Right kidney (tissue), 1 donor: ENCODE data around the gene C2CD4D.
A peak's percentile ranks its signal among the peaks of the same experiment; 100 is the strongest.
"Not testable (repeated sequence)": the region's sequence is repeated elsewhere in the genome, so short reads cannot be mapped to it uniquely, and the experiment has no call there.

ENCODE experiments used
- DNase-seq: peaks from one replicate; pipeline ENCODE4 v3.0.0-alpha.2; 2016

Gene C2CD4D

GRCh38 chr1:151858886-151859665, 19.5 kb upstream of the C2CD4D start:
- DNase-seq = no peak

DNA sequence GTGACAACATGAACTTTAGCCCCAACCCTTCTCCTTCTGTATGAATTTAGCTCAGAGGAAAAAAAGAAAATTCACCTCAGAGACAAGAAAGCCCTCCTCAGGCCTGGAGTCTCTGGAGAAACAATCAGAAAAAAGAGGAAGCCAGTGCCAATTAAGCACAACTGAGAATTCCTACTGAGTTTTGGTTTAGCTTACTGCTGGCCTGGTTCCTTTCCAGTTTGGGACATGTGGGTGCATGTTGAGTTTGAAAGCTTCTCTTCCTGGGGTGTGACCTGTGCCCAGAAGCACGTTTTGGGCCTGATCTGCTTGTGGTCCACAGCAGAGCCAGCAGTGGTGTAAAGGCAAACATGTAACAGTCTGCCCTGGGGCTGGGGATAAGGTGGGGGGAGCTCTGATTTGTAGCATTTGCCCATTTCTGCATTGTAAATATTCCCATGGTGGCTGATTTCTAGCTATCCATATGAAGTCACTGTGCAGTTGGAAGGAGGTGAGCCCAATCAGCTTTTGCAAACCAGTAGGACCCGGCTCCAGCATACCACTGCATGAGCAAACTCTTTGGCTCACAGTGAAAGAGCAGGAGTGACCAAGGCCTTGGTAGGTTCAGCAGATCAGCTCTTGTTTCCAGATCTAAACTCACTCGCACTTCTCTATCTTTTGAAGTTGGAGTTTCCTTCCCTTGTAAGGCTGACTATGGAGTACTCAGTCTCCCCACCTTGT, 18.6 kb upstream of the C2CD4D start:
- DNase-seq = no peak

GRCh38 chr1:151855933-151856332, 16.3 kb upstream of the C2CD4D start:
- DNase-seq = no peak

DNA sequence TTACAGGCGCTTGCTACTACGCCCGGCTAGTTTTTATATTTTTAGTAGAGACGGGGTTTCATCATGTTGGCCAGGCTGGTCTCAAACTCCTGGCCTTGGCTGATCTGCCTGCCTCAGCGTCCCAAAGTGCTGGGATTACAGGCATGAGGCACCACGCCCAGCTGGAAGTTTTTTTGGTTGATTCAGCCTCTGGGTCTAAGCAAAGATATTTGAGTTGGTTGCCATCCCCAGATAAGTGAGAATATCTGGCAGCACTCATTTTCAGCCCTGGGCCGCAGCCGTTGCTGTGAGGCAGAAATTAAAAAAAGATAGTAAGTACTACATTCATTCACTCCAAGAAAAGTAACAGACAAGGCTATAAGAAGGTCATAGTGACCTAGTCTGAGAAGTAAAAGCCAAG, 15.9 kb upstream of the C2CD4D start:
- DNase-seq = not testable (repeated sequence)

DNA sequence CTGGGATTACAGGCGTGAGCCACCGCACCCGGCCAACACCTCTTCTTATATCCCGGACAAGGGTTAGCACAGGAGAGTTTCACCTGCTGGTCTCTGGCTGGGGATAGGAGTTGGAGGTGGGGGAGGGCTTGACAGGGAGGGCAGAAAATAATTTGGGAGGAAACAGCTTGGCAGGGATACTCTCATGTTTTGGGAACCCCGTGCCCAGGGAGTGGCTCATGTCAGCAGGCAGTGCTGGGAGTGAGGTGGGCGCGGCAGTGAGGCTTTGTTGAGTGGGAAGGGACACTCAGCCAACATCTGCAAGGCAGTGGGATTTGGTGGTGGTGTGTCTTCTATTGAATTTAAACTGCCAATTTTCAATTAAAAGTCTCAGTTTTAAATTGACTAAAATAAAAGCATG, 15.0 kb upstream of the C2CD4D start:
- DNase-seq = no peak

DNA sequence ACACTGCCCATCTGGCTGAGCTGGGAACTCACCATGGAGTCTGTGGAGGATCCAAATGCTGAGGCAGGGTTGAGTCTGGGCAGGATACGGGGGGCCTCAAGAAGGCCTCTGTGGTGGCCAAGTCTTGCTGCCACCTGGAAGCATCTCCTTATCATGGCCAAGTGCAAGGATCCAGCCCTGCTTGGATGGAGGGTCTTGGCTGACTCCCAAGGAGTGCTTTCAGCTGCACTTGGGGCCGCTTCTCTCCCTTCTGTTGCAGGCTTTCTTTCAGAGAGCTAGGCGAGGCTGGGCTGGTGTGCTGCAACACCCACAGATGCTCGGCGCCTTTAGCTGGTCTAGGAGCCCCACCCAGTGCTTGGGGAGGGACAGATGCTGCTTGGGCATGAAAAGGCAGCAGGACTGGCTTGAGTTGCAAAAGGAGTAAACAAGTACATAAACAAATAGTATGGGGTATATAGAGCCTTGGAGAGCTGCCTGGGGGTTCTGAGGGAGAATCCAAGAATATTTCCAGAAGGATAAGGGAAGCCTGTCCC, 13.9 kb upstream of the C2CD4D start, which contains the start of gene THEM5:
THEM5 (minus strand) TSS at position 302 of the 533 bp plus-strand sequence; CDS start at position 155, 147 bp downstream.
- DNase-seq = no peak

DNA sequence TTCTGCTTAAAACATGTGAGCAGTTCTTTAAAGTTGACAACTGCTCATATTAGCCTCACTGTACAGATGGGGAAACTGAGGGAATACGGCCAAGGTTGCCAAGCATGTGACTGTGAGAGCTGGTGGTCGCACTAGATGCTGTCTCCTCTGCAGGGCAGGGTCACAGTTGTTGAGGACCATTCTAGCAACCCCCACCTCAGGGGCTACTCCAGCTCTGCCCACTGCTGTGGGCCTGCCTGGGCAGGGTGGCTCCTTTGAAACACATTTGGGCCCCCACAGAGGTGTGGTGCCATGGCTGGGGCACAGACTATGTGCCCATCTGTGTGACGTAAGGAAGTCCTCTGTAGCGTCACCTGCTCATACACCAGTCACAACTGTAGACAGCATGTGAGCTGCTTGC, 13.1 kb upstream of the C2CD4D start:
- no peak for DNase-seq

- no peak for DNase-seq
Observed at GRCh38 chr1:151851886-151852285, 12.3 kb upstream of the C2CD4D start.

DNA sequence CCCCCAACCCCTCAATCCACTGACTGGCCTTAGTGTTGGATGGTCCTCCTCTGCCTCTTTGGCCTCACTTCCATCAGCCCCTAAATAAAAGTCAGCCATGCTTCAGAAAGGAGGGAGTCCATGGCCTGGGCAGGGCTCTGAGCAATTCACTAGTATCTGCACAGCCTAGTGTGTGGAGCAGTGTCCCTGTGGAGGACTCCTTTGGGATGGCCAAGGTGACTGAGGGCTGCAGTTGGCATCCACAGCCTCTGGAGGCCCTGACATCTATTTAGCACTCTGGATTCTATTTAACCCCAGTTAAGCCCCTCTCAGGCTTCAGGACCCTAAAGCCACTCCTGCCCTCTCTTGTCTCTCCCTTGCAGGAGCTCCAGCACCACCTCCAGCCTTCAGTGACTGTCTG, 10.3 kb upstream of the C2CD4D start:
- no peak for DNase-seq

- DNase-seq = no peak
Observed at GRCh38 chr1:151849126-151849525, 9.5 kb upstream of the C2CD4D start.

DNA sequence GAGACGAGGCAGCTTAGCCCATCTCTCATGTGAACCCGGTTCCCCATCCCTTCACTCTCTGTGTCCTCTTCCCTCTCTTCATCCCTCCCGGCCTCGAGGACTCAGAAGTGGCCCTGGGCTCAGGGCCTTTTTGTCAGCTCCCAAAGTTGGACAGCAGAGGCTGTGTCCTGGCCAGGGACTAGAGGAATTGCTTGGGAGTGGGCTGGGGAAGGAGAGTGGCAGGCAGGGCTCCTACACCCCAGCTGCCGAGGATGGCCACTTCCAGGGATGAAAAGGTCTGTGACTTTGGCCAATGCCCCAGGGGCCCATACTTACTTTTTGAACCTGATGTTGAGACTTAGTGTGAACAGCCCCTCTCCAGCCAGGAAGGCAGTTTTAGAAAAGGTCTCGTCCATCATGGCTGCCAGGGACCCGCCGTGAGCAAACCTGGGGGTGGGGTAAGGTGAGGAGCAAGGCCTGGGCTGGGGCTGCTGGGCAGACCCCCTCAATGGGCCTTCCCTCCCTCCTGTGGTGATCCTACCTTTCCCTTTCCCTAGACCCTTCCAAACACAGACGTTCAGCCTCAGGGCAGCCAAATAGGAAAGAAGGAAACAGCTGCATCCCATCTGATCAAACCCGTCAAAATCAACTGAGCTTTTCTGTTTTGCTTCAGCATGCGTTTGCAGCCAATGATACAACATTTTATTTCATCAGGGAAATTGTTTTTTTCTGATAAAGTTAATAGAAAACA, 8.4 kb upstream of the C2CD4D start:
- DNase-seq = no peak

DNA sequence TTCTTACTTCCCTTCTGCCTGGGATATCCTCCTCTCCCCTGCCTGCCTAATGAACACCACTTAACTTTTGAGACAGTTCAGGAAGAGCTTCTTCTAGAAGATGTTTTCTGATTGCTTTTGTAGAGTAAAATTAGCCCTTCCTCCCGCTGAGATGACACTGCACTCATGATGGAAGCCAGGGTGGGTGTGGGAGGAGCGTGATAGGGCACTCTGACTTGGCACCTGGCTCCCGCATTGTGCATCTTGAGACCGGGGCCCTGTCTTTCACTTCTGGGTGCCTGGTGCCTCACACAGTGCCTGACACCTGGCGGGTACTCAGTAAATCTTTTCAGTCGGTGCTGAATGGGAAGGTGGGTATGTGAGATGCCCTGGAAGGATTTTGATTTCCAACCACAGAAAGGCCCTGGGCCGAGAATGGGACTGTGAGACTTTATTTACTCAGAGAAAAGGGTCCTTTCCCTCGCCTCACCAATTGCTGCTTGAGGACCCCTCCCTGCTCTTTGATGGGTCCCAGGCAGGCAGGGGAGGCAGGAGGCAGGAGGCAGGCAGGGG, 7.1 kb upstream of the C2CD4D start:
- no peak for DNase-seq

DNA sequence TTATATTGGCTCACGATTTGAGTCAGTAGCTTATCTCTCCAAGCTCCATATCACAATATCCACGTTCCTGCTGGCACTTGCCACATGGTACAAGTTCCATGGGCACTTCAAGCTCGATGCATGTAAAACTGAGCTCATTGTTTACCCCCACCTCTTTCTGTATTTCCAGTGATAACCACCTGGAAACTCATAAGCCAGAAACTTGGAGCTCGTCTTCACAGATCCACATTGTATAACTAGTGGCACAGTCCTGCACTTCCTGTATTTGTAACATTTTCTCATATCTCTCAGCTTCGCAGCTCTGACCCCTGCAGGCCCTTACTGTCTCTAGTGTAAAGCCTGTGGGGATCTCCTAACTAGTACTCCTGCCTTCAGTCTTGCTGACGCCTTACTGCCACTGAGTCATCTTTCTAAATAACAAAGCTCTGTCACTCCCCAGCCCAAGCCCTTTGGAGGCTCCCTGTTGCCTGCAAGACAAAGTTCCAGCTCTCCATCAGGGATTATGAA, 6.5 kb upstream of the C2CD4D start:
- no peak for DNase-seq

- no peak for DNase-seq
Observed at GRCh38 chr1:151843398-151843797, 3.8 kb upstream of the C2CD4D start.

DNA sequence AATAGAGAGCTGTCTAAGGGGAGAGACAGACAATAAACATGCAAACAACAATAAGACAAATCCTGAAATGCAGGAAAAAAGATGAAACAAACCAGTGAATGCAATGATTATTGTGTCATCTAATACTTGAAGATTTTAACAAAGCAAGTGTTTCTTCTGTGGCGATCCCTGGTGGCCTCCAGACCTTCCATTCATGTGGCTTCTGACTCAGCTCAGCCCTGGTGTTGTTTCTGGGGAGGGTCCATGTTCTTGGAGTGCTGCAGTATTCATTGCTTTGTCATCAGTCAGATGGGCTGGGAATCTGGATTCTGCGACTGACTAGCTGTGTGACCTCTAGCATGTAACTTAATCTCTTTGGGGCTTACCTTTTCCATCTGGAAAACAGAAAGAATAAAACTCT, 1.5 kb upstream of the C2CD4D start:
- no peak for DNase-seq

DNA sequence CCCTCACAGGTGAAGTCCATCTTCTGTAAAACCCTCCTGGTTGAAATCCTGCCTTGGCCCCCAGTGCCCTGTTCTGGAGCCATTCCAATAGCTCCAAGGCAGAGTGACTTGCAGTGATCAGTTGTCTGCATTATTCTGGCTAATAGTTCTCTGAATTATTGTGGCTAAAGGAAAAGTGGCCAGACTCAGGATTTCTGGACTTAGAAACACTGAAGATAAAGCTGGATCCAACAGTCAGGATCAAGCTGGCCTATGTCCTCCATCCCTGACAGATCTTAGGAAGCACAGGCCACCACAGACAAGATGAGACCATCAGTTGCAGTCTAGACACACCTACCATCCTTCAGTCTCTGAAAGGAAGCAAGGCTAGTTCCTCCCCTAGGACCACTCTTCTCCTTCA, 801 bp upstream of the C2CD4D start:
- no peak for DNase-seq

GRCh38 chr1:151839082-151839412, 573 bp downstream of the C2CD4D start:
- DNase-seq = no peak

DNA sequence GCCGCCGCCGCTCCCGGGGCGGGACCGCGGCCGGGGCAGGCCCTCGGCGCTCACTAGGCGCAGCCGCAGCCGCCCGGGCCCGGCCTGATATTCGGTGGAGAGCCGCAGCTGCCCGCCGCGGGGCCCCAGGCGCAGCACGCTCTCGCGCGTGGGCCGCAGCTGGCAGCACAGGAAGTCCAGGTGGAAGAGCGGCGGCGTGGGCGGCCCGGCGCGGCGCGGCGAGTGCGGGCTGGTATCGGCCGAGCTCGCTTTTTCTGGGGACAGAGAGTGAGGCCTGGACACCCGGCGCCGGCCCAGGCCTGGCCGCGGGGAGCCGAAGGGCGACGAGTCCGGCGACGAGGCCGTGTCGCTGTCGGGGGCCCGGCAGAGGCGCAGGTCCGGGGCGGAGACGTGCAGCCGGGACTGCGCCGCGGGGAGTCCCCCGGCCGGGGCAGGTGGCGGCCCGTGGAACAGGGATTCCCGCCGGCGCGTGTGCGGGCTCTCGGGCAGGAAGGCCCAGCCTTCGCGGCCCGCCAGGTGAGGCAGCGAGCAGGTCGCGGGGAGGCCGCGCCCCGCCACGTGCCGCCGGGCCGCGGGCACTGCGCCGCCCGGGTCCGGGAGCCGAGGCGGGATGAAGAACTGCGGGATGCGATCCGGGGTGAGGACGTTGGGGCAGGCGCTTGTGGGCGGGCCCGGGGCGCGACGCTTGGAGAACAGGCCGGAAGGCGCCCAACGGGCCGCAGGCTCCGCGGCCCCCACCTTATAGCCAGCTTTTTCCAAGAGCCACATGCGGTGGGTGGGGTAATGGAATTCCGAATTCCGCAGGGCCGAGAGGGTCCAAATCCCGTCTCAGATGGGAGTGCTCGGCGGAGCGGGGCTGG, 1.2 kb downstream of the C2CD4D start:
- DNase-seq = peak; percentile 76

DNA sequence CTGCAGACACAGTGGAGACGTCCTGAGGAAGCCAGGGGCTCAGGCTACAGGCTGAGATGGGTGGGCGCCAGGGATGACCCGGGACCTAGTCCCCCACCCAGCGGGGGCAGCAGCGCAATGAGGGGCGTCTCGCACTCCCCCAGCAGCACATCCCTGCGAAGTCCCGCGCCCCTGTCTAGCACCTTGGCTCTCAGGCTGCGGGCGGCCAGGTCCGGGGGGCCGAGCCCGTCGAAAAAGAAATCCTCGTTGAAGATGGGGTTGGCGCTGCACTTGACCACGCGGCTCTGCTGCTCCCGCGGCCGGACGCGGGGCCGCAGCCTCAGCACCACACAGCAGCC, 1.8 kb downstream of the C2CD4D start:
- peak; percentile 36 for DNase-seq

DNA sequence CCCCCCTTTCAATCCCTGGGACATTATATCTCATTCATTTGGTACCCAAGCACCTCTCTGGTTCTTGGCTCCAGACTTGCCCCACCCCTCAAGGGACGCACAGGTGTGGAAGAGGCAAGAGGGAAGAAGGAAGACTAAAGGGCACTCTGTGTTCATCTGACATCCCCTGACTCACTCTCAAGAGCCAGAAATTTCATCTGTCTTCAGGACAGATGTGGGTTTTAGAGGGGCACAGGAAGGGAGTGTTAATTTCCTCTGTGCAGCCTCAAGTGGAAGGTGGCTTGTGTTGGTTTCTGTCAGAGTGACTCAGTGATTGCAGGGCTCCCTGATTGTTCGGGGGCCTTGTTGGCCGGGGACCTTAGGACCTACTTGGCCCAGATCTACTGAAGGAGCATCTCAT, 2.4 kb downstream of the C2CD4D start:
- no peak for DNase-seq

GRCh38 chr1:151835596-151835995, 4.0 kb downstream of the C2CD4D start:
- DNase-seq = no peak

- DNase-seq = no peak
Observed at GRCh38 chr1:151834239-151834638, 5.4 kb downstream of the C2CD4D start.
